GM23248 (cell line): ENCODE measurements around the gene EXOC3L1.

Source experiments
- EZH2 ChIP-seq: fragments of 200-600 bp; sonication (generic); IDR thresholded peaks from 2 replicates; pipeline ENCODE4 v1.6.1; 2018; ENCODE audit warnings: antibody characterized with exemption, mild to moderate bottlenecking; ENCODE audit not compliant: insufficient read depth, poor library complexity, severe bottlenecking
- EZH2phosphoT487 ChIP-seq: fragments of 200-600 bp; sonication (generic); IDR thresholded peaks from 2 replicates; pipeline ENCODE4 v1.6.1; 2018; ENCODE audit warnings: antibody characterized with exemption, moderate library complexity, mild to moderate bottlenecking, low read depth; ENCODE audit not compliant: insufficient read depth

DNA sequence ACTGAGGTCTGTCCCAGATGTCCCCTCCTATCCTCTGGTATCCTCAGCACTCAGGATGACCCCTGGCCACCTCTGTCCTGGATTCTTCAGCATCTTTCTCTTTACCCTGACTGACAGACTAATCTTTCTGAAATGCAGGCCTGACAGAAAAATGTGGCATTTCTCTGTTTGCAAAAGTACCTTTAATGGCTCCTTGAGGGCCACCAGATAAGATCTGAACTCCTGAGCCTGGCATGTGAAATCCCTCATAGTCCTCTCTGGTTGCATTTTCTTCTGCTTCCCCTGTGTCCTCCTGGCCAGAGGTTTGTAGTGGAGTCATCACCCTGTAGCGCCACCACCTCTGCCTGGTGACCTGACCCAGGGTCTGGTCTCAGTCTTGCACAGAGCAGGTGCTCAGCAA, 6.9 kb upstream of the EXOC3L1 start:
- TF ChIP-seq EZH2phosphoT487 (no peak), EZH2 (no peak)
